Kidney epithelial cell (primary cell): ENCODE results near the gene SRGN. TPM values are rescaled to one million over a fixed set of nuclear protein-coding genes. Genes with fewer than 3 reads are reported as not detected.

Experiments used
- DNase-seq: peaks from one replicate; pipeline ENCODE4 v3.0.0-alpha.2; 2010; ENCODE audit warnings: low read depth
- H3K27me3 ChIP-seq: 2 replicates; pipeline ENCODE4 v1.6.0; 2011; ENCODE audit warnings: low read length; ENCODE audit not compliant: control insufficient read depth, insufficient read depth
- H3K36me3 ChIP-seq: 2 replicates; pipeline ENCODE4 v1.5.1; 2011; ENCODE audit warnings: low read length; ENCODE audit not compliant: control insufficient read depth, insufficient read depth
- H3K4me3 ChIP-seq: 2 replicates; pipeline ENCODE4 v1.5.1; 2011; ENCODE audit warnings: low read depth, mild to moderate bottlenecking, control low read depth, low read length
- total RNA-seq: library from RNA; depleted of rRNA; stranded (reverse); fragments of >200 nt; gene quantifications from 2 replicates; pipeline ENCODE4 v1.2.3, GENCODE V29; 2015
- TF ChIP-seq, protein P1 (sequence below): IDR thresholded peaks from 2 replicates; pipeline ENCODE4 v1.5.1; 2011; ENCODE audit warnings: mild to moderate bottlenecking, moderate library complexity, low read length, control low read depth, inconsistent platforms; ENCODE audit not compliant: insufficient read depth, poor library complexity, severe bottlenecking

Gene SRGN
- total RNA-seq, 1 donor from 2014 or later = 1.5 TPM

DNA sequence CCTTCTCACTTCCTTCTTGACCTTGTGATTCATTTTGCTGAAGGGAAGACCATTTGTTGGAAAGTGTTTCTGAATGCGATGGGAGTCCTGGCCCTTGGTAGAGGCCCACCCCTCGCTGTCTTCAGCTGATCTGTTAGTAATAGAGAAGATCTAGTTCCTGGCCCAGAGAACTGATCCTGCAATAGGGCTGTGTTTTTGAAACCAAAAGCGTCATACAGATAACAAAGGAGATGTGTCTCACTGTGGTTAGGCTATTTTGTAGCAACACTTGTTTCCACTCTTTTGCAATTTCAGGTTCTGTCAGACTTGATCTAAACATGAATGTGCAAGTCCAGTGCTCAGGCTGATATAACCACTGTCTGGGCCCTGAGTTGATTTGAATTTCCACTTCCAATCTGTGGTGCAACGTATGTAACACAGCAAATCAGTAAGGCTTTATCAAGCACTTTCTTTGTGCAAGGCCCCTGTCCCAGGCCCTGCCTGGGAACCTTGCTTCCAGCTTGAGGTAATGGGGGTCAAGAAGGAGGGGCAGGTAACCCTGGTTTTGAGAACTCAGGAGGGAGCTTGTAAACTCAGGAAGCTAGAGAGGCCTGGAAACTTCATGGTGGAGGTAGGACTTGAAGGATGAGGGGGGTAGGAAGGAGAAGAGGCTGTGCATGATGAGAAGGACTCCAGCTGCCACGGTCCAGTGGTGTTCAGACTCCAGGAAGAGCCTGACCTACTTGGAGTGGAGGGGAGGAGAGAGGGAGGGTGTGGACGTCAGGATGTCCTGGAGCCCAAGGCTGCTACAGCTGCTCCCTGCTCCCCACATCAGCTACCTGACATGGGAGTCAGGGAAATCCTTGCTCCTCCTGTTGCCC is 42.2 kb upstream of the SRGN start:
- no peak for DNase-seq
- no peaks in the 10 kb centered on the region for H3K36me3 ChIP-seq
- no peak overlapping the region for H3K4me3 ChIP-seq
- TF ChIP-seq, protein P1, sequence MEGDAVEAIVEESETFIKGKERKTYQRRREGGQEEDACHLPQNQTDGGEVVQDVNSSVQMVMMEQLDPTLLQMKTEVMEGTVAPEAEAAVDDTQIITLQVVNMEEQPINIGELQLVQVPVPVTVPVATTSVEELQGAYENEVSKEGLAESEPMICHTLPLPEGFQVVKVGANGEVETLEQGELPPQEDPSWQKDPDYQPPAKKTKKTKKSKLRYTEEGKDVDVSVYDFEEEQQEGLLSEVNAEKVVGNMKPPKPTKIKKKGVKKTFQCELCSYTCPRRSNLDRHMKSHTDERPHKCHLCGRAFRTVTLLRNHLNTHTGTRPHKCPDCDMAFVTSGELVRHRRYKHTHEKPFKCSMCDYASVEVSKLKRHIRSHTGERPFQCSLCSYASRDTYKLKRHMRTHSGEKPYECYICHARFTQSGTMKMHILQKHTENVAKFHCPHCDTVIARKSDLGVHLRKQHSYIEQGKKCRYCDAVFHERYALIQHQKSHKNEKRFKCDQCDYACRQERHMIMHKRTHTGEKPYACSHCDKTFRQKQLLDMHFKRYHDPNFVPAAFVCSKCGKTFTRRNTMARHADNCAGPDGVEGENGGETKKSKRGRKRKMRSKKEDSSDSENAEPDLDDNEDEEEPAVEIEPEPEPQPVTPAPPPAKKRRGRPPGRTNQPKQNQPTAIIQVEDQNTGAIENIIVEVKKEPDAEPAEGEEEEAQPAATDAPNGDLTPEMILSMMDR = no peak
- H3K27me3 ChIP-seq = no peaks in the 10 kb centered on the region

DNA sequence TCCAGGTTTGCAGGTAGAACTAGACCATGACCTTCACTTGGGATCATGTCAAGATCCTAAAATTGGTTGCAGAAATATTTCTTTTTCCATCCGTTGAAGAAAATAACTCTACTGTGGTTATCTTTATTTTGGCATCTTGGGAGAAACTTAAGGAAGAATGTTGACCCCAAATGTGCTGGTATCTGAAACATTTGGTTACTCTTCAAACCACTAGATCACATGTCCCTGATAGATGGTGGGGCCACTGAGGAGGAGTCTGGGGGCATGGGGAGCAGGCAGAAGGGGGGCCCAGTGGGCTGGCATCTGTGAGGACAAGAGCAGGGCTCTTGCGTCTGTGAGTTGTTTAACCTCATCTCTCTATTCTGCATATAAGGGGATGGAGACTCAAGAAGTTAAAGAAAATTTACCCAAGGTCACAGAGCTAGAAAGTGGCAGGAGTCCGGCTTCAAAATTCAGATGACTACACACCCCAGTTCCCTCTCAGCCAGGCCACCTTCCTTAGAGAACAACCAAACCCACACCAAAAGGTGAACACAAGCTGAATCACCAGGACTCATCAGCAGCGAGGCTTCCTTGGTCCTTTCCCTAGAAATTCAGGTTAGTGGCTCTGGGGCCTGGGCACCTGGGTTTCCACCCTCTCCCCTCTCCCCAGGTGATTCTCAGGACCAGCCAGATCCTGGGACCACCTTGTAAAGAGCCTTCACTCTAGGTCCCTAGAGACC is 40.6 kb upstream of the SRGN start:
- Histone ChIP-seq H3K27me3 (no peaks in the 10 kb centered on the region), H3K36me3 (no peaks in the 10 kb centered on the region), H3K4me3 (no peak overlapping the region)
- DNase-seq = no peak
- TF ChIP-seq, protein P1 = no peak

DNA sequence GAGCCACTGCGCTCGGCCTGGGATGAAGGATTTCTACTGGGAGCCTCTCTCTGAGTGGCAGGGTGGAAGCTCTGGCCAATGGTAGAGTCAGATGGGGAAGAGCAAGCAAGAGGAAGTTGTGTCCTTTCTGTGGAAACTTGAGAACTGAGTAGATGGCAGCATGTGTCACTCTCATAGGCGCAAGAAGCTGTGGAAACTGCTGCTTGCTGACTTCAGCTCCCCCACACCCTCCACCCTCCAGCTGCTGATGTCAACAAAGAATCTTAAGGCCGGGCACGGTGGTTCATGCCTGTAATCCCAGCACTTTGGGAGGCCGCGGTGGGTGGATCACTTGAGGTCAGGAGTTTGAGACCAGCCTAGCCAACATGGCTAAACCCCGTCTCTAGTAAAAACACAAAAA is 39.8 kb upstream of the SRGN start:
- no peak overlapping the region for H3K4me3 ChIP-seq
- H3K36me3 ChIP-seq = no peaks in the 10 kb centered on the region
- TF ChIP-seq, protein P1 = no peak
- no peak for DNase-seq
- no peaks in the 10 kb centered on the region for H3K27me3 ChIP-seq

DNA sequence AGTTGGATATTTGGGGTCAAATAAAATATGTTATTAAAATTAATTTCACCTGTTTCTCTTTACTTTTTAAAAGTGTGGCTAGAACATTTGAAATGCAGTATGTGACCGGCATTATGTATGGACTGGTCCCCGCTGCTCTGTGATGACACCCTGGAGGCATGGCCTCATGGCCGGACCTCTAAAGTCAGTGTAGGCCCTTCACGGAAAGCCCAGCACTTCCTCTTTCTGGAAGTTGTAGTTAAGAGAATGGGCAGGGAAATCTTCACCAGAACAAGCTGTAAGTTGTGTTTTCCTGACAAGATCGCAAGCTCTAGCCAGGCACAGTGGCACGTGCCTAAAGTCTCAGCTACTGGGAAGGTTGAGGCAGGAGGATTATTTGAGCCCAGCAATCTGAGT is 38.3 kb upstream of the SRGN start:
- Histone ChIP-seq H3K4me3 (no peak overlapping the region), H3K36me3 (no peaks in the 10 kb centered on the region), H3K27me3 (no peaks in the 10 kb centered on the region)
- TF ChIP-seq, protein P1 = no peak
- DNase-seq = no peak

DNA sequence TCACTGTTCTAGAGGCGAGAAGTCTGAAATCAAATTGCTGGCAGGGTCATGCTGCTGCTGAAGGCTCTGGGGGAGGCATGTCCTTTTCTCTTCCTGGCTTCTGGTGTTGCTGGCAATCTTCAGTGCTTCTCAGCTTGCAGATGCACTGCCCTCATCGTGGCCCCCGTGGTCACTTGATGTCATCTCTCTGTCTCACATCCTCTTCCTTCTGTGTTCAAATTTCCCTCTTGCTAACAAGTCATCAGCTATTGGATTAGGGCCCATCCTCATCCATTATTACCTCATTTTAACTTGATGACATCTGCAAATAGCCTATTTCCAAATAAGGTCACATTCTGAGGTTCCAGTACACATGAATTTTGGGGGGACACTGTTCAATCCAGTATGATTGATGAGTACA is 36.6 kb upstream of the SRGN start:
- H3K27me3 ChIP-seq = no peaks in the 10 kb centered on the region
- no peak overlapping the region for H3K4me3 ChIP-seq
- H3K36me3 ChIP-seq = no peaks in the 10 kb centered on the region
- TF ChIP-seq, protein P1 = no peak
- DNase-seq = no peak
